GM12874 (cell line): Measurements from ENCODE around the gene TANC1.

Source experiments
- TF ChIP-seq, protein P1 (sequence below): IDR thresholded peaks from 2 replicates; pipeline ENCODE4 v1.5.1; 2011; ENCODE audit warnings: low read depth, mild to moderate bottlenecking, control low read depth, low read length, moderate library complexity; ENCODE audit not compliant: insufficient read depth

The TANC1 gene

DNA sequence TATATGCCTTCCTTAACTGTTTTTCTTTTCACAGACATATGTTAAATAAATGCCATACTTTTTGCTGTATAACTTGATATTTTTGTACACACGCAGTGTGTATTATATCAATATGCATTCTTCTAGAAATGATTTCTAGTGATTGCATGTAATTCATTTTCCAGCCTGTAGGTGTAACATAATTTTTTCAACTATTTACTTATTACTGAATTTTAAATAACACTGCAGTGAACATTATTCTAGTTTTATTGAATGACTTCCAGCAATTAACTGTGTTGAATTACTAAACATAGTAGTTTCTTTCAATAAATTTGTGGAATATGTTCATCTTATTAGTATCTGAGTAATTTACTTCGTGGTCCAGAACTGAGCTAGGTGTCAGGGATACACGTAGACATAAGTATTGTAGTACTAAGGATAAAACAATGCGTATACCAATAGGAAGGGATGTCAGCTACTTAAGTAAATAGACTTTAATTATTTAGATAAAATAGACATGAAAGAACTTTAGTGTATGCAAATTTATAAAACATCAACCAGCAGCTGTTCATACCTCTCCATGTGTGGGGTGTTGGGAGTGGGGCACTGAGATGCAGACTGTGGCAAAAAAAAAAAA lies 28.0 kb downstream of the TANC1 start:
- TF ChIP-seq, protein P1, sequence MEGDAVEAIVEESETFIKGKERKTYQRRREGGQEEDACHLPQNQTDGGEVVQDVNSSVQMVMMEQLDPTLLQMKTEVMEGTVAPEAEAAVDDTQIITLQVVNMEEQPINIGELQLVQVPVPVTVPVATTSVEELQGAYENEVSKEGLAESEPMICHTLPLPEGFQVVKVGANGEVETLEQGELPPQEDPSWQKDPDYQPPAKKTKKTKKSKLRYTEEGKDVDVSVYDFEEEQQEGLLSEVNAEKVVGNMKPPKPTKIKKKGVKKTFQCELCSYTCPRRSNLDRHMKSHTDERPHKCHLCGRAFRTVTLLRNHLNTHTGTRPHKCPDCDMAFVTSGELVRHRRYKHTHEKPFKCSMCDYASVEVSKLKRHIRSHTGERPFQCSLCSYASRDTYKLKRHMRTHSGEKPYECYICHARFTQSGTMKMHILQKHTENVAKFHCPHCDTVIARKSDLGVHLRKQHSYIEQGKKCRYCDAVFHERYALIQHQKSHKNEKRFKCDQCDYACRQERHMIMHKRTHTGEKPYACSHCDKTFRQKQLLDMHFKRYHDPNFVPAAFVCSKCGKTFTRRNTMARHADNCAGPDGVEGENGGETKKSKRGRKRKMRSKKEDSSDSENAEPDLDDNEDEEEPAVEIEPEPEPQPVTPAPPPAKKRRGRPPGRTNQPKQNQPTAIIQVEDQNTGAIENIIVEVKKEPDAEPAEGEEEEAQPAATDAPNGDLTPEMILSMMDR: 0 out of 2 replicates have a peak, but pooled peaks have one; percentile 1

DNA sequence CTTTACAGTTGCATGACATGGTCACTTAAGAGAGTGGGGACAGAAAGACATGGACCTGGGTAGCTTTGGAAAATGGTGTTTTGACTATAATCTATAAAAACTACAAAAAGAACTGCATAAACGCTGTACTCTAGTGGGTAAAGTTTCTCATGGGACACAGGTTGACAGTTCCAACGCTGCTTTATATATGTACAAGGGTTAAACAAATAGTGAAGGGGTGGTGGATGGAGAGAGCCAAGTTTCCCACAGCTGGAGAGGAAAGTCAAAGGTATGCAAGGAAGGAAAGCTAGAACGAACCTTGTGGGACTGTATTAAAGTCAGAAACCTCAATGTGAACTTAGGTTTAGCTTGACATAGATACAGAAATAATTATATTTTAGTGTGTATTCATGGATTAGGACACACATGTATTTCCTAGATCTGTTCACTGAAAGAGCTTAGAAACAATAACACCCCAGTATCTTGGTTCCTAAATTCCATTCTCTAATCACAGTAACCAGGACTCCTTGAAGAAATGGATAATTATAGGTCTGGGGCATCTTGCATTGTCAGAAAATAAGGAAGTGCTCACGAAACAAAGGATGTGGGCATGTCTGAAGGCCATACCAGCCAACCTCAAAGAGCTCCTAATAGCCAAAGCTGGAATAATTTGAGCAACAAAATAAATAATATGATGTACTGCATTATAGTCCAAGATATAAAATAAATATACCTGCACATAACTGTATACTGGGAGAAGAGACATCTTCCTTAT lies 28.8 kb downstream of the TANC1 start:
- TF ChIP-seq, protein P1: no peak

DNA sequence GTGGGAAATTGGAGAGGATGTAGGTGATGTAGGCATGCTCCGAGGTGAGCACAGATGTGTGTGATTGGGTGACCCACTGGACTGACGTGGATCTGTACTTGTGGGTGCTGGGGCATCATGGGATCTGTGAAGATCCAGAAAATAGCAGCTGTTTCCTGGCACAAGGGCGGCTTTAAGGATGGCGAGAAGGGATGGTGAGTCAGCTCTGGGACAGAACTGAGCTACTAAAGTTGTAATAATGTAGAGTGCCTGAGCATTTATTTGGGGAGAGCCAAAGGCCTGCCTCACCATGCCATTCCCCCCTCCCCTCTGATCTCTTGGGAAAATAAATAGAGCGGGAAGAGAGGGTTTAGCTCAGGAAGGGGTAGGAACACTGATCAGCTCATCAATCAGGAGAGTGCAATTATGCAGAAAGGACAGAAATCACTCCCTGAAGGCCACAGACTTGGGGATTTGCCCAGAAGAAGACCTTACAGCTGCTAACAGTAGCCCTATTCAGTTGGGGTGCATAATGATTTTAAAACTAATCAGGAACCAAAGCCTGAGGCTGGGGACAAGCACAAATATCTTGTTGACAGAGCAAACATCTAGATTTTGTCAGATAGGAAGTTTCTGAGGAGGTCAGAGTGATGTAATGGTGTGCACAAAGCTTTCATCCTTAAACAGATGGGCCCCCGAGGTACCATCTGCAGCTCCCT lies 30.3 kb downstream of the TANC1 start:
- TF ChIP-seq, protein P1: no peak

- TF ChIP-seq, protein P1: no peak
Observed at GRCh38 chr2:158999458-158999857, 31.0 kb downstream of the TANC1 start.

GRCh38 chr2:159000072-159000471 lies 31.6 kb downstream of the TANC1 start:
- TF ChIP-seq, protein P1: no peak

DNA sequence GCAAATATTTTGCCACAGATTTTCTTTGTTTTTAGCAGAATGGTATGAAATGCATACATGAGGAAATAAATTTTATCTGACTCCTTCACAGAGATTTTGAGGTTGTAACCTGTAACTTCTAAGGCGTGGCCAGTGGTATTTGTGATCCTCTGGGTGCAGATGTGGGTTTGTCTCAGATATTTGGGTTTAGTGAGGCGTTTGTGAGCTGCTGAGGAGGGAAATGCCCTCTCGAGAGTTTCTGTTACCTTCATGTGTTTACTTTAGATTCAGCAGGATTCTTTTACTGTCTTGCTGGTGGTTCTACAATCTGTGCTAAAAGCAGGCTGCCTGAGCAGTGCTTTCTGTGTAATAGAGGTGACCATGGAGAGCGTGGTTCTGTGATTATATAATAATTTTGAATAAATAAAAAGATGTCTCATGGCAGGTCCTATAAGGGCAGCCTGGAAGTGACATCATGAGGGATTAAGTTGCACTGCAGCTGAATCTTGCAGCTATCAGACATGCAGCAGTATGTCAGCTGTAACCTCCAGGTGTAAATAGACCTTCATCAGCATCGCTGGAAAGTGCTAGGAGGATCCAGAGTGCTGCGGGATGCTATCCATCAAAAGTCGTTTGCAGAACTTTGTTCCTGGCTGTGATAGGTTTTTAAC lies 34.1 kb downstream of the TANC1 start:
- TF ChIP-seq, protein P1: no peak

DNA sequence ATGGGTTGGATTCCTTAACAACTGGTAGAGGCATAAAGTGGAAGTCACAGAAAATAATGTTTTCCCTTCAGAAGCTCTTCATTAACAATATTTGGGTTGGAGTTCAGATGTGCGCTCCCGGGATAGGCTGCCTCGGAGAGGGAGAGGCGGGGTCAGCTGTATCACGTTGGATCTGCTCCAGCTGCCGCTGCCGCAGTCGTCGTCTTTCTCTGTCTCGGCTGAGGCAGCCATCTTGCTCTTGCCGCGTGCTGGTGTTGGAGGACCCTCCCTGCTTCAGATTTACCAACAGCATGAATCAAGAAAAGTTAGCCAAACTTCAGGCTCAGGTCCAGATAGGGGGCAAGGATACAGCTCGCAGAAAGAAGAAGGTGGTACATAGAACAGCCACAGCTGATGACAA lies 35.1 kb downstream of the TANC1 start:
- TF ChIP-seq, protein P1: no peak
